ENCODE data around the gene TNFRSF18. TPM values are rescaled to one million over a fixed set of nuclear protein-coding genes. Genes with fewer than 3 reads are reported as not detected.
"Not testable (repeated sequence)": the region's sequence is repeated elsewhere in the genome, so short reads cannot be mapped to it uniquely, and the experiment has no call there.

TNFRSF18 gene
- total RNA-seq, 4 donors from 2014 or later, result 19.8 to 36.8 (median 25.8) TPM

DNA sequence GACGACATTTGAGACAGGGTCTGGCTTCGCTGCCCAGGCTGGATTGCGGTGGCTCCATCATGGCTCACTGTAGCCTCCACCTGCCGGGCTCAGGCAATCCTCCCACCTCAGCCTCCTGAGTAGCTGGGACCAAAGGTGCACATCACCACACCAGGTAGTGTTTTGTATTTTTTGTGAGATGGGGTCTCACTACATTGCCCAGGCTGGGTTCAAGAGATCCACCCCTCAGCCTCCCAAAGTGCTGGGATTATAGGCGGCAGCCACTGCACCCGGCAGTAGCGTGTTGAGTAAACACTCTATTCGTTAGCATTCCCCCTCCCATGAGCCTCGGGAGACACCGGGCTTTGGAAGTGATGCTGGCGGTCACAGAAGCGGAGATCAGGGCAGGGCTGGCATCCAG is 46.9 kb upstream of the TNFRSF18 start:
- WGBS, 2 donors, result 88 to 92% methylated on average over 11 to 12 of the region's 12 CpGs
- intact Hi-C loops (cut with DNase I; ENCODE audit: low total_unique reads), result no loop called here
- no peak overlapping the region for H3K4me3 ChIP-seq (ENCODE audit: low read depth, poor library complexity, severe bottlenecking)
- TF ChIP-seq POLR2A (IDR thresholded peaks at IDR 0.05), result no peak
- TF ChIP-seq, protein P1, sequence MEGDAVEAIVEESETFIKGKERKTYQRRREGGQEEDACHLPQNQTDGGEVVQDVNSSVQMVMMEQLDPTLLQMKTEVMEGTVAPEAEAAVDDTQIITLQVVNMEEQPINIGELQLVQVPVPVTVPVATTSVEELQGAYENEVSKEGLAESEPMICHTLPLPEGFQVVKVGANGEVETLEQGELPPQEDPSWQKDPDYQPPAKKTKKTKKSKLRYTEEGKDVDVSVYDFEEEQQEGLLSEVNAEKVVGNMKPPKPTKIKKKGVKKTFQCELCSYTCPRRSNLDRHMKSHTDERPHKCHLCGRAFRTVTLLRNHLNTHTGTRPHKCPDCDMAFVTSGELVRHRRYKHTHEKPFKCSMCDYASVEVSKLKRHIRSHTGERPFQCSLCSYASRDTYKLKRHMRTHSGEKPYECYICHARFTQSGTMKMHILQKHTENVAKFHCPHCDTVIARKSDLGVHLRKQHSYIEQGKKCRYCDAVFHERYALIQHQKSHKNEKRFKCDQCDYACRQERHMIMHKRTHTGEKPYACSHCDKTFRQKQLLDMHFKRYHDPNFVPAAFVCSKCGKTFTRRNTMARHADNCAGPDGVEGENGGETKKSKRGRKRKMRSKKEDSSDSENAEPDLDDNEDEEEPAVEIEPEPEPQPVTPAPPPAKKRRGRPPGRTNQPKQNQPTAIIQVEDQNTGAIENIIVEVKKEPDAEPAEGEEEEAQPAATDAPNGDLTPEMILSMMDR (IDR thresholded peaks at IDR 0.05), result no peak
- DNase-seq (ENCODE audit: low spot score in 2 of 2), result no peak

DNA sequence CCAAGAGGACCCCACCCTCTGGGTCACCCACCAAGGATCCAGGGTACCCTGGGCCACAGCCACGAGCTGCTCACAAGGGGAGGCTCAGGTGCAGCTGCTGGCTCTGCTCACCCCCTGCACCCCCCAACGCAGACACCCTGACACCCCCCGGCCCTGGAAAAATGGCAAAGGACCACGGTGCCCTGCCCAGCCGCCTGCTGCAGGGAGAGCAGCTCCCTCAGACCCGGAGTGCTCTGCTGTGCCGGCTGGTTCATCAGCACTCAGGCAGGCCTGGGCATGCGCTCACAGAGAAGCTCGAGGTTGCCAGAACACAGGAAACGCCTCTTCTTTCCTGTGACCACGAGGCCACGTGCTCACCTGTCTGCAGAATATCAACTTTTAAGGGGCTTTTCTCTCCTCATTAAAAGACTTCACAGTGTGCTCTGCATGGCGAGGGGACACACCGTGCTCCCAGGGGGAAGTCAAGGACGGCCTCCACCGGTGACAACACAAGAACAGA is 44.4 kb upstream of the TNFRSF18 start:
- H3K4me3 ChIP-seq (ENCODE audit: low read depth, poor library complexity, severe bottlenecking), result no peak overlapping the region
- WGBS, 2 donors, result 66 to 75% methylated on average over 10 to 16 of the region's 16 CpGs
- DNase-seq (ENCODE audit: low spot score in 2 of 2), result no peak
- TF ChIP-seq POLR2A (IDR thresholded peaks at IDR 0.05), result no peak
- TF ChIP-seq, protein P1 (IDR thresholded peaks at IDR 0.05), result no peak
- intact Hi-C loops (cut with DNase I; ENCODE audit: low total_unique reads), result no loop called here

DNA sequence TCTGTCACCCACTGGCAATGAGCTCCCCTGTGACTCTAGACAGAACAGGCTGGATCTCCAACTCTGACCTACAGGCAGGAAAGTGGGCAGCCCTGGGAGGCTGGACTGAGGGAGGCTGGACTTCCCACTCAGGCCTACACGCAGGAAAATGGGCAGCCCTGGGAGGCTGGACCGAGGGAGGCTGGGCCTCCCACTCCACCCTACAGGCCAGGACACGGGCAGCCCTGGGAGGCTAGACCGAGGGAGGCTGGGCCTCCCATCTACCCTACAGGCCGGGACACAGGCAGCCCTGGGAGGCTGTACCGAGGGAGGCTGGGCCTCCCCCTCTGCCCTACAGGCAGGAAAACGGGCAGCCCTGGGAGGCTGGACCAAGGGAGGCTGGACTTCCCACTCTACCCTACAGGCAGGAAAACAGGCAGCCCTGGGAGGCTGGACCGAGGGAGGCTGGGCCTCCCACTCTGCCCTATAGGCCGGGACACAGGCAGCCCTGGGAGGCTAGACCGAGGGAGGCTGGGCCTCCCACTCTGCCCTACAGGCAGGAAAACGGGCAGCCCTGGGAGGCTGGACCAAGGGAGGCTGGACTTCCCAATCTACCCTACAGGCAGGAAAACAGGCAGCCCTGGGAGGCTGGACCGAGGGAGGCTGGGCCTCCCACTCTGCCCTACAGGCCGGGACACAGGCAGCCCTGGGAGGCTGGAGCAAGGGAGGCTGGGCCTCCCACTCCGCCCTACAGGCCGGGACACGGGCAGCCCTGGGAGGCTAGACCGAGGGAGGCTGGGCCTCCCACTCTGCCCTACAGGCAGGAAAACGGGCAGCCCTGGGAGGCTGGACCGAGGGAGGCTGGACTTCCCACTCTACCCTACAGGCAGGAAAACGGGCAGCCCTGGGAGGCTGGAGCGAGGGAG is 41.9 kb upstream of the TNFRSF18 start:
- WGBS, 2 donors, result 85 to 88% methylated on average over 8 to 15 of the region's 21 CpGs
- H3K4me3 ChIP-seq (ENCODE audit: low read depth, poor library complexity, severe bottlenecking); intact Hi-C loops (cut with DNase I; ENCODE audit: low total_unique reads); DNase-seq (ENCODE audit: low spot score in 2 of 2): not testable (repeated sequence)

DNA sequence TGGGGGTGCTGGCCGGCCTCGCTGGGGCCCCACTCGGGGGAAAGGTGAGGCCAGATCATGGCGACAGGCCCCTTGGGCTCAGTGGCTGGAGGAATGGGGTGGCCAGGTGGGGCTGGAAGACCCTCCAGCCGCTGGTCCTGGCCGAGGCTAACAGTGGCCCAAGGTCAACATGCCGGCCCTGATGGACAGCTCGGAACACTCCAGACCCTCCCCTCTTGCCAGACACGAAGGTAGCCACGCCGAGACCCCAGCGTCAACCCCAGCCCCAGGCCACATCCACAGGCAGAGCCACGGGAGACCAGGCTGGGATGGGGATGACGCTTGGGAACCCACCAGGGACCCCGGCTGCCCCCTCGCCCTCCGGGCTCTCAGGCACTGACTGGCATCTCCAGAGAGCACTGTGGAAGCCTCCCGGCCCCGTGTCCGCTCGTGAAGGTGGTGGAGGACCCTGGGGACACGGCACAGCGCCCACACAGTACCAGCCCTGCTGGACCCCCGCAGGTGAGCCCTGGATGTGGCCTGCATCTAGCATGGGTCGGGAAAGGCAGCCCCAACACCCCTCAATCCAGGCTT is 41.0 kb upstream of the TNFRSF18 start:
- no peak overlapping the region for H3K4me3 ChIP-seq (ENCODE audit: low read depth, poor library complexity, severe bottlenecking)
- WGBS, 2 donors, result 69 to 73% methylated on average over 12 to 18 of the region's 25 CpGs
- TF ChIP-seq, protein P1 (IDR thresholded peaks at IDR 0.05), result no peak
- TF ChIP-seq POLR2A (IDR thresholded peaks at IDR 0.05), result no peak
- no peak for DNase-seq (ENCODE audit: low spot score in 2 of 2)
- intact Hi-C loops (cut with DNase I; ENCODE audit: low total_unique reads), result no loop called here

DNA sequence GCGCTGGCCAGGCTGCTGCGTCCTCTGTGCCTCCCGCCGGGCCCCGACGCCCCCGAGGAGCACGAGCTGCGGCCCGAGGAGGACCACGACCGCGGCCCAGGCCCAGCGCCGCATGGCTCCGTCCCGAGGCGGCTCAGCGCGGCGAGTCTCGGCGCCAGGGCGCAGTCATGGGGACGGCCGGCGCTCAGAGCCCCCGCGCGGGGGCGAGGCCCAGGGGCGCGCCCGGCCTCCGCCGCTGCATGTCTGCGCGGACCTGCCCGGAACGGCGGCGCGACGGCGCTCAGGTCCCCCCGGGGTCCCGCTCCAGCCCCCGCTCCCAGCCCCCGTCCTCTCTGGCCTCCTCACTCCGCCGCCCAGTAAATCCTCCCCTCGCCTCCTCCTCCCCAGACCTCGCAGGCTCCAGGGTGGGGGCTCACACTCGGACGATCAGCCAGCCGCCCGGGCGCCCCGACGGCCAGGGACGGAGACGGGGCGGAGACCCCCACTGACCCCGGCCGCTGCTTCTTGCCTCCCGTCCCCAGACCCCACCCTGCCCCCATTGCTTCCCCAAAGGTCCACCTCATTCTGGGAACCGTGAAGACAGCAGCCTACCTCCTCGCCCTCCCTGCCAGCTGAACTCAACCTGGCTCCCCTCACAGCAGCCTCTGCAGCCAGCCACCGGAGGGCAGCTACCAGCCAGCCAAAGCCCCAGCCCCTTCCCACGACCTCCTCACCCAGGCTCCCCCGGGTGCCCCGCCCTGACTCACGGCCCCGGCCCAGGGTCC is 40.4 kb upstream of the TNFRSF18 start, which contains the start of gene C1QTNF12:
TSS of gene C1QTNF12 (minus strand) at position 146 of the 764 bp plus-strand sequence. CDS start at position 114, 32 bp downstream.
- DNase-seq (ENCODE audit: low spot score in 2 of 2), result no peak
- TF ChIP-seq, protein P1 (IDR thresholded peaks at IDR 0.05), result no peak
- TF ChIP-seq POLR2A (IDR thresholded peaks at IDR 0.05), result no peak
- H3K4me3 ChIP-seq (ENCODE audit: low read depth, poor library complexity, severe bottlenecking), result no peak within 1 kb of the TSS
- 11 to 14% methylated on average over 21 to 24 of the region's 74 CpGs for WGBS, 2 donors
- intact Hi-C loops (cut with DNase I; ENCODE audit: low total_unique reads), result no loop called here
